NOMO-1 (cell line): ENCODE measurements around the gene DDOST.

Experiments
- DNase-seq, 2 experiments: peaks; one replicate each; lab custom pipeline; 2025; ENCODE audit not compliant: unreplicated experiment in 2 of 2; lab: John Stamatoyannopoulos, UW

DDOST gene

DNA sequence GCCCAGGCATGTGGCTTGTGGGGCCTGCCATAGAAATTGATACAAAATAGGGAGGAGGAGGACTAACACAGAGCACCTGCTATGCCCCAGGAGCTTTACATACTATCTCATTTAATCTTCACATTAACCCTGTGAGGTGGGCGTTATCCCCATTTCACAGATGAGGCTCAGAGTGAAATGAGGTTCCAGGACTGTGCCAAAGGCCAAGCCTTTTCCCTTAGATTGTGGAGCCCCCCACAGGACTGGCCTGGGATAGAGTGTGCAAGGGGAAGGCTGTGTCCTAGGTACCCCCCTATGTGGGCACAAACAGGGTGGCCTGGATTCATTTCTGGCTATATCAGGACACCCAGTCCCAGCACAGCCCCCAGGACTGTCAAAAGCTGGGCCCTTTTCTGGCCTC is 2.2 kb upstream of the DDOST start:
- no peak for DNase-seq

DNA sequence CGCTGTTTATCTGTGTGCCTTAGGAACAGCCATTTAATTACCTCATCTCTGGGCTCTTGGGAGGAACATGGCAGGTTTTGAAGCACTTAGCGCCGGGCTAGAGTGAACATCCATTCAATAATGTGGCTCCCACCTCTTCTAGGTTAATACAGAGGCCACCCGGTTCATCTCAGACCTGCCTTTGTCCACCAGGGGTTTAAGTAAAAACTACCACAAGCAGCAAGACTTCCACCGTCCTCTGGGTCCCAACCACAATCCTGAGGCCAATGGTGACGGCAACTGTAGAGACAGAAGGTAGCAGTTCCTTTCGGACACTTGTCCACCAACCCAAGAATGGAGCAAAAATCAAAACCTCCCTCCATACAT is 924 bp upstream of the DDOST start:
- DNase-seq: no peak

- DNase-seq: peak in 1 of 2 experiments; percentile 21
Measured at GRCh38 chr1:20660847-20661206, 342 bp downstream of the DDOST start.

GRCh38 chr1:20660363-20660762 is 806 bp downstream of the DDOST start:
- DNase-seq: peak in 1 of 2 experiments; percentile 8

DNA sequence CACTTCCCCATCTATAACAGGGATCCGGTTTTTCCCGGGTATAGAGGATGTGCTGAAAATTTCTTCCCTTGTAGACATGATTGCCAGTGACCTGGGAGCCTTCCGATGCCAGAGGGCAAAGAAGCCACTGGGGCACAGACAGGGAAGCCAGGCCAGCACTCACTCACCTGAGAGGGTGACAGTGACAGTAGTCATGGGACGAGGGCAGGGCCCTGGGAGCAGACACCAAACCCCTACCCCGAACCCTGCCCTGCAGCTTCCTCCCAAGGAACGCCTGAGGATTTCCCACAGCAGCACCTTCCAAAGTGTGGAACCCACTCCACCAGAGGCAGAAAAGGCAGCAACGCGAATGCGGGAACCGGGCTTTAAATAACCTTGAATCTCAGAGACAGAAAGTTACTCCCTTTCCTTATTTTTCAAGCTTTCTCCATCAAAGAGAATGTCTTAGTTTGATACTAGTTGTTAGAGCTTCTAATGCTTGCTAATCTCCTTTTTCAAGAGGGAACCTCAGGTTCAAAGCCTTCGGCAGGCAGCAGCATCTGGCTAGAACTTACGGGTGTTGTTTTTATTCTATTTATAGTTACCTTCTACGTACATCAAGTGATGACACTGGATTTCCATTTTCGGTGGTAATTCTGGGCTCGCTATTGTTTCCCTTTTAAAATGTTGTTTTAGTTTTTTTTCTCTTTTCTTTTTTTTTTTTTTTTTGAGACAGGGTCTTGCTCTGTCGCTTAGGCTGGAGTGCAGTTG is 2.8 kb downstream of the DDOST start:
- no peak for DNase-seq

- DNase-seq: no peak
Measured at GRCh38 chr1:20657024-20657423, 4.1 kb downstream of the DDOST start.

GRCh38 chr1:20654104-20654690 is 7.0 kb downstream of the DDOST start:
- no peak for DNase-seq

GRCh38 chr1:20652300-20652699 is 8.9 kb downstream of the DDOST start:
- no peak for DNase-seq

GRCh38 chr1:20648946-20649345 is 12.2 kb downstream of the DDOST start:
- DNase-seq: no peak

- no peak for DNase-seq
Measured at GRCh38 chr1:20648438-20648837, 12.7 kb downstream of the DDOST start.

DNA sequence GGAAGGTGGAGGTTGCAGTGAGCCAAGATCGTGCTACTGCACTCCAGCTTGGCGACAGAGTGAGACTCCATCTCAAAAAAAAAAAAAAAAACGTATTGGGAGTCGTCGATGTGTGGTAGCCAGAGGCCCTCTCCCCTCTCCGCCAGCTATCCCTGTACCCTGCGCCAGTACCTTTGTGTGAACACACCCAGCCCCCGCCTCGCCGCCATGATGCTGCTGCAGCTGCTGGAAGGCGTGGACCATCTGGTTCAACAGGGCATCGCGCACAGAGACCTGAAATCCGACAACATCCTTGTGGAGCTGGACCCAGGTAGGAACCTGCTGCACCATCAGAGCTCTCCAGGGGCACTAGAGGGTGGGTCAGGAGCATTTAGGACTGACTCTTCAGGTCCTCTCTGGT is 15.8 kb downstream of the DDOST start:
- no peak for DNase-seq

- no peak for DNase-seq
Measured at GRCh38 chr1:20644416-20644815, 16.8 kb downstream of the DDOST start.

DNA sequence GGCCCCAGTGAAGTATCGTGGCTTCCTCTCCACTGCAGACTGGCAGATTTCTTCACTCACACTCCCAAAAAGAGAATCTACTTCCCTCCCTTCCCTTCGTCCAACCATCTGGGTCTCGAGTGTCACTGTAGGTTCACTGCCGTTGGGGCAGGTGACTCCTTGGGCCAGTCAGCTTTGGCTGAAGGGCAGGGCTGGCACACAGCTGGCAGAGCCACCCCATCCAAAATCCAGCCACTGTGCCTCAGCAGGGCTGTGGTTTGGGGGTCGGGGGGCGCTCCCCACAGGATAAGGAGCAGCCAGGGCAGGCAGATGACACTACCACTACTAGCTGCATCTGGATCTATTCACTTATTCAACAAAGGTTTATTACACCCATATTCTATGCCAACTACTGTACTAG is 18.1 kb downstream of the DDOST start:
- DNase-seq: no peak

GRCh38 chr1:20641975-20642374 is 19.2 kb downstream of the DDOST start:
- no peak for DNase-seq

- DNase-seq: peak; percentile 19 to 54
Measured at GRCh38 chr1:20640183-20640597, 21.0 kb downstream of the DDOST start.

DNA sequence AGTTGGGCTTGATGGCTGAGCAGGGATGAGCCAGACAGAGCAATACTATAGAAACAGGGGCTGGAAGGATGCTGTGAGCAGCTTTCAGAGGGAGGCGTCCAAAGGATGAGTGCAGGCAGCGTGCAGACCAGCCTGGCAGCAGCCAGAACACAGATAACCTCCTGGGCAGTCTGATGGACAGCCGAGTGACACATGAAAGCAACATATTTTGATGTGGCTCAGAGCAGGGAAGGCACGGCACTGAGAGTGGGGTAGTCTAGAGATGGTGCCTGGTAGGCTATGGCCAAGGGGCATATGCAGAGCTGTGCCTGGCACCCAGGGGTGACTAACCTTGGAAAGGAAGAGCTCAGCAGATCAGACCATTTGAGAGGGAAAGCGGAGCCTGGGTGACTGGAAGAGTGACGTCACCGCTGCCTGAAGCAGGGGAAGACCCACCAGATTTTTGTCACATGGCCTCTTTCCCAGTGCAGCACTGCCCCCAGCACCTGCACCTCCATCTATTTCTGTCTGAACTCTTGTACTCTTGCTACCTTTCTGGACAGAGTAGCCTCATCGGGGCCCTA is 24.3 kb downstream of the DDOST start:
- no peak for DNase-seq

GRCh38 chr1:20634594-20635084 is 26.5 kb downstream of the DDOST start:
- peak in 1 of 2 experiments; percentile 56 for DNase-seq

- peak in 1 of 2 experiments; percentile 56 for DNase-seq
Measured at GRCh38 chr1:20634065-20634593, 27.0 kb downstream of the DDOST start.

GRCh38 chr1:20633190-20634064 is 27.7 kb downstream of the DDOST start, which contains the start of gene PINK1:
PINK1 (plus strand) TSS chr1:20633458; CDS start chr1:20633549, 91 bp downstream.
- DNase-seq: peak; percentile 70 to 83

DNA sequence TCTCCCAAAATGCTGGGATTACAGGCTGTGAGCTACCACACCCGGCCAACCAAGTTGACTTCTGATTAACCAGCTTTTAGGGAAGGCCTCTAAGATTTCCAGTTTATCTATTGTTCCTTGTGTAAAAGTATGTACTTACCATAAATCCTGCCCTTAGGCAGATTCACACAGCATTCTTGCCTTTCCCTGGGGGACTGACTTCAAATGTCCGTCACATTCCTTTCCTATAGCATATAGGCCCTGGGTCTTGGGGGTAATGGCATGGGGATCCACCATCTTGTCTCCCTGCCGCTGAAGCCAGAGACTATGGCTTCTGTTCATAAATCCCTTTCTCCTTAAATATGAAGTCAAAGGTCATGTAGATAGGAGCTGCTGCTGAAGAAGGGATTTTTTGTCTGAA is 28.8 kb downstream of the DDOST start:
- no peak for DNase-seq

- no peak for DNase-seq
Measured at GRCh38 chr1:20630729-20631128, 30.4 kb downstream of the DDOST start.
